B cell (primary cell): ENCODE measurements around the gene ABITRAM.

Source experiments
- EZH2 ChIP-seq: IDR thresholded peaks from 2 replicates; pipeline ENCODE4 v1.6.1; 2012; ENCODE audit warnings: borderline replicate concordance, low read depth, mild to moderate bottlenecking, moderate library complexity, low read length; ENCODE audit not compliant: insufficient read depth, poor library complexity, severe bottlenecking
- TF ChIP-seq, protein P1 (sequence below): fragments of 200-600 bp; IDR thresholded peaks from one replicate; pipeline ENCODE4 v1.8.0; 2022; ENCODE audit warnings: antibody characterized with exemption, mild to moderate bottlenecking

DNA sequence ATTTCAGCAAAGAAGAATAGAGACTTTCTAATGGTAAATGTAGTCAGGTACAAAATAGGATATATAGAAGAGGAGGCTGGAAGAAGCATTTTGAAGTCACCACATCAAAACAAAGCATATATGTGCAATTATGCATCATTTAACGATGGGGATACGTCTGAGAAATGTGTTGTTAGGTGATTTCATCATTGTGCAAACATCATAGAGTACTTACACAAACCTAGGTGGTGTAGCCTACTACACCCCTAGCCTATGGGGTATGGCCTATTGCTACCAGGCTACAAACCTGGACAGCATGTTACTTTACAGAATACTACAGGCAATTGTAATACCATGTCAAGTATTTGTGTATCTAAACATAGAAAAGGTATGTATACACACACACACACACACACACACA is 28.7 kb upstream of the ABITRAM start:
- TF ChIP-seq, protein P1, sequence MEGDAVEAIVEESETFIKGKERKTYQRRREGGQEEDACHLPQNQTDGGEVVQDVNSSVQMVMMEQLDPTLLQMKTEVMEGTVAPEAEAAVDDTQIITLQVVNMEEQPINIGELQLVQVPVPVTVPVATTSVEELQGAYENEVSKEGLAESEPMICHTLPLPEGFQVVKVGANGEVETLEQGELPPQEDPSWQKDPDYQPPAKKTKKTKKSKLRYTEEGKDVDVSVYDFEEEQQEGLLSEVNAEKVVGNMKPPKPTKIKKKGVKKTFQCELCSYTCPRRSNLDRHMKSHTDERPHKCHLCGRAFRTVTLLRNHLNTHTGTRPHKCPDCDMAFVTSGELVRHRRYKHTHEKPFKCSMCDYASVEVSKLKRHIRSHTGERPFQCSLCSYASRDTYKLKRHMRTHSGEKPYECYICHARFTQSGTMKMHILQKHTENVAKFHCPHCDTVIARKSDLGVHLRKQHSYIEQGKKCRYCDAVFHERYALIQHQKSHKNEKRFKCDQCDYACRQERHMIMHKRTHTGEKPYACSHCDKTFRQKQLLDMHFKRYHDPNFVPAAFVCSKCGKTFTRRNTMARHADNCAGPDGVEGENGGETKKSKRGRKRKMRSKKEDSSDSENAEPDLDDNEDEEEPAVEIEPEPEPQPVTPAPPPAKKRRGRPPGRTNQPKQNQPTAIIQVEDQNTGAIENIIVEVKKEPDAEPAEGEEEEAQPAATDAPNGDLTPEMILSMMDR: no peak
- TF ChIP-seq EZH2: no peak
